NCI-H2196 treated with DMSO at 0.1 percent for 48 hours (cell line): ENCODE data around the gene NTNG2.

Experiments used
- DNase-seq: peaks from one replicate; lab custom pipeline; 2025; ENCODE audit not compliant: unreplicated experiment; lab: John Stamatoyannopoulos, UW

The NTNG2 gene

DNA sequence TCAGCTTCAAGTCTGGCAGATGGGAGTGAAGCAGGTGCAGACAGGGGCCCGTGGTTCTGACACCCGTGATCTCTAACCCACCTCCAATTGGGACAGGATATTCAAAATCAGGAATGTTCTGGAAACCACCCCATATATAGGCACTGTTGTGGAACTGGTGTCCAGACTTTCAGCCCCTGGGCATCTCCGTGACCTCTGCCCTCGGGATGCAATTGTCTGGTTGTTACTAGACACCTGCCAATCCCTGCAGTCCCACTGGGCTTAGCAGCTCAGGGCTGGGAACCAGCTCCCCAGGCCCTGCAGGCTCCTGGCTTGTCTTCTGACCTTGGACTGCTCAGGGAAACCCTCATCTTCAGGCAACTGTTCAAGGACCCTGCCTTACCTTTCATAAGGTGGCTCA is 38.8 kb downstream of the NTNG2 start:
- DNase-seq: no peak

DNA sequence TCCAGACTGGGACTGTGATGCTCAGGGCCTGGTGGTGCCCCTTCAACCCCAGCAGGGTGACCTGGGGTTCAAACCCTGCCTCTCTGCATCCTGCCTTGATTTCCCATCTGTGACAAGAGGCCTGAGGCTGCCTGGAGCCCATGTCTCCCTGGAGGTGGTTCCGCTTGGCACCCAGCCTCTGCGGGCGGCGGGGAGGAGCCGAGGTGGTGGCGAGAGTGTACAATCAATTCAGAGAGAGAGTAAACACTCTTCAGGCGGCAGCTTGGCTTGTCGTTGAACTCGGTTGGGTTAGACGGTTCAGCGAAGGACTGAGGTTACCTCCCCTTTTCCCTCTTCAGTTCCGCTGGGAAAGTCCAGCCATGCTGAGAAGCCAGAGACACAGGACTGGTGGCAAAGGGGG is 39.3 kb downstream of the NTNG2 start:
- peak; percentile 83 for DNase-seq

DNA sequence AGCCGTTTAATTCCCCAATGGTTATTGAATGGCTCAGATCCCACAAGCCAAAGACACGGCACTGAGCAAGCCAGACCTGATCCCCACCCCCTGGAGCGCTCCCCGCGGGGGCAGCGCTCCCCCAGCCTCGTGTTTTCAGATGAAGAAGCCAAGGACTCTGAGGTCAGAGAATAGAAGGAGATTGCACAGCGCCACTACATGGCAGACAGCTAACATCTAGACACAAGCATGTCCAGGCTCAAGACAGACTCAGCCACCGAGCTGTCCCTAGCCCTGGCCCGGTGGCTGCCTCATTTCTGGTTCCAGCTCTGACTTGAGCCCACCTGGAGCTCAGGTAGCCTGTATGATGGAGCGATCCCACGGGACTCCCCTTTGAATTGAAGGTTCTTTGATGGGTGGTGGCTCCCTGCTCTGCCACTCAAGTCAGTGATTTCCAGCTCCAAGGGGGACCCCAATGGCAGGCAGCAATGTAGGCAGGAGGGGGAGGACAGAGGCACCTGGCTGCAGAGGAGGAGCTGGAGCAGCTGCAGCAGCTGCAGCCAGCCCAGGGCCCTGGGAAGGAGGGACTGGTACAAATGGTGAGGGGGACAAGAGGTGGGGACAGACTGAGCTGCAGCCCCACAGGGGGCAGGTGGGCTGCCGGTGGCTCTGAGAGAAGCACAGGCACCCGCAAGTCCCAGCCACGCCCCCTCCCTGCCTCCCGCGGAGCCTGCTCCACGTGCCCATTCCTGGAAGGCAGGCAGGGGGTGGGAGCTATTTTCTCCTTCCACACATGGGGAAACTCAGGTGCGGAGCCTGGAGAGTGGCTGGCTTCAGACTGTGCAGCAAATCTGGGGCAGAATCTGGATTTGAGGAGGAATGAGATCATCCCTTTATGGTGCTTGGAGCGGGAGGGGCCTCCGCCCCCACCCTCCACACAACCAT is 40.2 kb downstream of the NTNG2 start:
- no peak for DNase-seq

DNA sequence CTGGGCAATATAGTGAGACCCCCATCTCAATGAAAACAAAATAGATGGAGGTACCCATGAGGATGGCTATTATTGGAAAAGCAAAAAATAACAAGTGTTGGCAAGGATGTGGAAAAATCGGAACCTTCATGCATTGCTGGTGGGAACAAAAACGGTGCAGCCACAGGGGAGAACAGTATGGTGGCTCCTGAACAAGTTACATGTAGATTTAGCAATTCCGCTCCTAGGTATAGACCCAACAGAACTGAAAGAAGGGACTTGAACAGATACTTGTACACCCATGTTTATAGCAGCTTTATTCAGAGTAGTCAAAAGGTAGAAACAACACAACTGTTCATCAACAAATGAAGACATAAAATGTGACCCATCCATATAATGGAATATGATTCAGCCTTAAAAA is 43.0 kb downstream of the NTNG2 start:
- DNase-seq: no peak

DNA sequence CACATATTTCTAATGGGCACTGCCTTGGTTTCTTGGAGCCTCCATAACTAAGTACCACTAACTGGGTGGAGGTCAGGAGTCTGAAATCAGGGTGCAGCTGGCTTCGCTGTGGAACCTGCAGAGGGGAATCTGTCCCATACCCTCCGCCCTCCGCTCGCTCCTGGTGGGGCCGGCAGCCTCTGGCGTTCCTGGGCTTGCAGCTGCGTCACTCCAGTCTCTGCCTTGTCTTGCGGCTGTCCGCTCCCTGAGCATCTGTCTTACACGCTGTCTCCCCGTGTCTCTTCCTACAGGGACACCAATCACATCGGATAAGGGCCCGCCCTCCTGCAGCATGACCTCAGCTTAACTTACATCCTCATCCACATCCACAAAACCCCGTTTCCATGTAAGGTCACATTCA is 45.4 kb downstream of the NTNG2 start:
- no peak for DNase-seq

DNA sequence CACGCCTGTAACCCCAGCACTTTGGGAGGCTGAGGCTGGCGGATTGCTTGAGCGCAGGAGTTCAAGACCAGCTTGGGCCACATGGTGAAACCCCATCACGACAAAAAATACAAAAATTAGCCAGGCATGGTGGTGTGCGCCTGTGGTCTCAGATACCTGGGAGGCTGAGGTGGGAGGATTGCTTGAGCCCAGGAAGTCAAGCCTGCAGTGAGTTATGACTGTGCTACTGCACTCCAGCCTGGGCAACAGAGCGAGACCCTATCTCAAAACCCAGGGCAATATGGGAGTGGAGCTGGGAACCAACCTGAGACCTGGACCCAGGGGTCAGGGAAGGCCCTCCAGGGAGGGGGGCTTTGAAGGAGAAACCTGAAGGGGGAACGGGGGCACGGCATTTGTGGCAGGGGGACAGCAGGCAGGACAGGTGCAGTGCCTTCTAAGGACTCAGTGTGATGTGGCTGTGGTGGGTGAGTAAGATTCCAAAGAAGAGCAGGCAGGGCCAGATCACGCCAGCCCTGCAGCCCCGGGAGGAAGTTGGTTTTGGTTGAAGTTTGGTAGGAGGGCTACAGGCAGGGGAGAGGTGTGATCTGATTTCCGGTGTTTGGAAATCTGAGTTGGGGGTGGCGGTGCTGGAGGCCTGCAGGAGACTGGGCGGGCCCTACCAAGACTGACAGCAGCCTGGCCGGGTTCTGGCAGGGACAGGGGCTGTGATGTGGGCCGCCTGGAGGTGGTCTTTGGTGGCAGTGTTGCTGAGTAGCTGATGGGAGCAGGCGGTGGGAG is 46.2 kb downstream of the NTNG2 start:
- DNase-seq: no peak

DNA sequence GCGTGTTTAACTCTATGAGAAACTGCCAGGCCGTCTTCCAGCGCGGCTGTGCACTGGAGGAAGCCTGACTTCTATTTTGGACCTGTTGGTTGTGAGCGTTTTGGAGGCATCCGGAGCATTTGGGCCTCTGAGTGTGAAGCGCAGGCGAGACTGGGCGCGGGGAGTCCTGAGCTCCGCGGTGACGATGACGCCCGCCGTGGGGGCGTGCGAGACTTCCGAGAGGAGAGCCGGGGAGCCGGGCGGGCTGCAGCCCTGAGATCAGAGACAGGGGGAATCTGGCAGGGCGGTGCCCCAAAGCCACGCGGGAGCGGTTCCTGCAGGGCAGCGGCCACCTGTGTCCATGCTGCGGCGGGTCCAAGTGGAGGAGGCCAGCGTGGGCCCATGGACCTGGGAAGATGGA is 47.4 kb downstream of the NTNG2 start:
- no peak for DNase-seq

DNA sequence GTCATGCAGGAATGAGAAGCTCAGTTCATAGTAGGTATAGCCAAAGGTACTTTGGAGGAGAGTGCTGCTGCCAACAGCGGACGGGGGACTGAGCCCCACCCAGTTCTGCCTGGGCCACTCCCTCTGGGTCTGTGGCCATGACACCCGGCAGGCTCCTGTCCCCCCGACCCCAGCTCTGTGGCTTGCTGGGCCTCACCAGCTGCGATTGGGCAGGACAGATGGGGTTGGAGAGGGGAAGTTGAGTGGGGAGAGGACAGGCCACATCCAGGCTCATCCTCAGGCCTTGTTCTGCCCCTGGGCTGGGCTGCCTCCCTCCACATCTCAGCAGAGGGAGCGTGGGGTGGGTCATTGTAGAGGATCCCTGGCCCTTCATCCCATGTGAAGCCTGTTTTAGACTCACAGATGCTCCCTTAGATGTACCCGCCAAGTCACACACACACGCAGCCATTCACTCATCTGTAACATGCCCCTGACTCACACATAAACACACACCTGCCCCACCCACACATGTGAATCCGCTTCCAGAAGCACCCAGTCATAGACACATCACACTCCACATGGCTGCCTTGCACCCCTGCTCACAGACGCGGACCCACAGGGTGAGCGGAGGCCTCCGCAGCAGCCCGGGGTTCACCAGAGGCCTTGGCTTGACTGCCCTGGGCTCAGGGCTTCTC is 48.8 kb downstream of the NTNG2 start:
- no peak for DNase-seq

DNA sequence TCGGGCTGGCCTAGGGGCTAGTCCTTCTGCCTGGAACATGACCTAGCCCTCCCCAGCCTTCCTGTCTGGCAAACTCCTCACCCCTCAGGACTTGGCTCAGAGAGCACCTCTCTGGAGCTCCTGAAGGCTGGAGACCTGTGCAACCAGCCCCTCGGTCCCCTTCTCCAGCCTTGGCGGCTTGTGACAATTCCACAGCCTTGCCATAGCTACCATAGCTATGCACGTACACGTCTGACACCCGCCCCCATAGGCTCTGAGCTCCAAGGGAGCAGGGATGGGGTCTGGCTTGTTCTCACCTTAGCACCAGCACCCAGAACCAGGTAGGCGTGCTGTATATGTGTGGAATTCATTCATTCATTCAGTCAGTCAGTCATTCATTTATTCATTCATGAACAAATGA is 49.7 kb downstream of the NTNG2 start:
- DNase-seq: no peak

DNA sequence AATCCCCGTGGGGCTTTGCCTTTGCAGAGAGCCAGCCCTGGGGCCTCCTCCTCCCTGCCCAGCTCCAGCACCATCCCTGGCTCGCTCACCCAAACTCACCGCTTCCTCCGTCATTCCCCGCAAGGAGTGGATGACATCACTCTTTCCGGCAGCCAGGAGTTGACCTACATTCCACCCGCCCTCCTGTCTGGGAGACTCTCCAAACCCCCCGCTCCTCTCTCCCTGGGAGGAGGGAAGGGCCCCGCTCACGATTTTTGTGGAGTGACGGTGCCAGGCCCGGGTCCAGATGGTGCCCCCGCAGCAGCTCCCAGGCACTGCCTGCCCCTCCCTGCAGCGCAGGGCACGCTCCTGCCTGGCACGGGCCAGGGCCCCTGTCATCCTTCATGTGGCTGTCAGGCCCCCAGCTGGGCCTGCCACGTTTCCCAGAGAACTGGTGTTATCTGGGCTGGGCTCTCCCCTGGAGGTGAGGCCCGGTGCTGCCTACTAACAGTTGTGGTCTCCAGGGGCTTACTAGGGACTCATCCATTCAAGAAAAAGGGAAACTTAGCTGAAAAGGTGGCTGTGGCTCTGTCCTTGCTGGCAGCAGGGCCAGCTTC is 52.3 kb downstream of the NTNG2 start:
- peak; percentile 82 for DNase-seq

DNA sequence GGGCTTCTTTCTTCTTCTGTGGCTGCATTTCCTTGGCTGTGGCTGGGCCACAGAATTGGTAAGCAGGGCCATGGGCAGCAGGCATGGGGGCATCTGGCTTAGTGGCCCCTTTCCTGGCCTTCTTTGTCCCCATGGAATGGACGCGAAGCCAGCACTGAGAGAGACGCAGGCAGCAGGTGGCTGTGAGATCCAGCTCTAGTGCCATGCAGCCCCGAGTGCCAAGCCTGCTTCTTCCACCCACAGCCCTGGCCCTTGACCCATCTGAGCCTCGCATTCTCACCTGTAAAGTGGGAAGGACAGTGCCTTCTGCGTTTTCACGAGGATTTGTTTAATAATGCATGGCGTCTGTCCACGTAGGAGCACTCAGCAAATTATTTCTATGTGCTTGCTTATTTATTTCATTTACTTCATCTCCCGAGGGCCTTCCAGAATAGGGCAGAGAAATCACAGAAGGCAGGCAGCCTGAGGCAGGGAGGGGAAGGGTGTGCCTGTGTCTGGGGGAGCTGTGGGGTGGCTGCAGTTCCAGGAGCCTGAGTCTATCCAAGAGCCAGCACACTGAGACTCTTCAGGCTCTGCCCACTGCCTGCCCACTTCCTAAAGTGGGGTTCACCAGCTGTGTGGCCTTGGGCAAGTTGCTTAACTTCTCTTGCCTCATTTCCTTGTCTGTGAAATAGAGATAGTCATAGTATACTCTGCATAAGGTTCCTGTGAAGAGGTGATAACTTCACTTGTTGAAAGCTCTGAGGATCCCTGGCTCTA is 55.2 kb downstream of the NTNG2 start:
- DNase-seq: no peak

DNA sequence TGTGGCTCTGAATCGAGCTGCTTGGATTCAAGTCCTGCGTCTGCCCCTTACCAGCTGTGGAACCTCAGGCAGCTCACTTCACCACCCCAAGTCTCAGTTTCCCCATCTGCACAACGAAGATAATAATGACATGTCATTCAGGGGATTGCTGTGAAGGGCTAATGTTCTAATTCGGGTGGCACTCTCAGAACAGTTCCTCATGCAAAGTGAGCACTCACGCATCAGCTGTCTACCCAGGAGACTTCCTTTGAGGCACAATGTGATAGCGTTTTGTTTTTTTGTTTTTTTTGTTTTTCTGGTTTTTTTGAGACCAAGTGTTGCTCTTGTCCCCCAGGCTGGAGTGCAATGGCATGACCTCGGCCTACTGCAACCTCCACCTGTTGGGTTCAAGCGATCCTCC is 56.4 kb downstream of the NTNG2 start:
- no peak for DNase-seq

DNA sequence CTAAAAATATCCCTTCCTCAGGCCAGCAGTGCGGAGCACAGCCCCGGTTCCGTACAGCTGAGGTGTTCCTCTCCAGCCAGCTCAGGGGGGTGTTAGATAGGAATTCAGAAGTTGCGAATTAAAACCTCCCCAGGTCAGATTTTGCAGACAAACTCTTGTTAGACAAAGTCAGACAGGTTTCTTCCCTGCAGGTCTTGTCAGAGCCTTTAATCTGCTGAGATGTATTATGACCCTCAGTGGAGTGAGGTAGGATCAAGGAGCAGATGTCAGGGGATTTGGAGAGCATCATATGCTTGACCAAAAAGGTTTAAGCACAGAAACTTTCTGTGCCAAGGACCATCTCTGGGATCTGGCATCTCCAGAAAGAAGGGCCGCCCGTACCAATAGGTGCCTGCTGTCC is 60.1 kb downstream of the NTNG2 start:
- DNase-seq: no peak

DNA sequence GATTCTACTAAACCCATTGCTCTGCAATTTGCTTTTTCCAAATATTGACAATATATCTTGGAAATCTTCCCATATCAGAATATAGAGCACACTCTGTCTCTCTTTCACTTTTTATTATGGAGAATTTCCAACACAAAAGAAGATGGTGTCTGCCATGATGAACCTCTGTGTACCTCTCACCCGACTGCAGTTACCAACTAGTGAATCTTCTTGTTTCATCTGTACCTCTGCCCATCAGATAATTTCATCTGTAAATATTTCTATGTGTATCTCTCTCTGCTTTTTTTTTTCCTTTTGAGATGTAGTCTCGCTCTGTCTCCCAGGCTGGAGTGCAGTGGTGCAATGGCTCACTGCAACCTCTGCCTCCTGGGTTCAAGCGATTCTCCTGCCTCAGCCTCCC is 62.8 kb downstream of the NTNG2 start:
- no peak for DNase-seq

DNA sequence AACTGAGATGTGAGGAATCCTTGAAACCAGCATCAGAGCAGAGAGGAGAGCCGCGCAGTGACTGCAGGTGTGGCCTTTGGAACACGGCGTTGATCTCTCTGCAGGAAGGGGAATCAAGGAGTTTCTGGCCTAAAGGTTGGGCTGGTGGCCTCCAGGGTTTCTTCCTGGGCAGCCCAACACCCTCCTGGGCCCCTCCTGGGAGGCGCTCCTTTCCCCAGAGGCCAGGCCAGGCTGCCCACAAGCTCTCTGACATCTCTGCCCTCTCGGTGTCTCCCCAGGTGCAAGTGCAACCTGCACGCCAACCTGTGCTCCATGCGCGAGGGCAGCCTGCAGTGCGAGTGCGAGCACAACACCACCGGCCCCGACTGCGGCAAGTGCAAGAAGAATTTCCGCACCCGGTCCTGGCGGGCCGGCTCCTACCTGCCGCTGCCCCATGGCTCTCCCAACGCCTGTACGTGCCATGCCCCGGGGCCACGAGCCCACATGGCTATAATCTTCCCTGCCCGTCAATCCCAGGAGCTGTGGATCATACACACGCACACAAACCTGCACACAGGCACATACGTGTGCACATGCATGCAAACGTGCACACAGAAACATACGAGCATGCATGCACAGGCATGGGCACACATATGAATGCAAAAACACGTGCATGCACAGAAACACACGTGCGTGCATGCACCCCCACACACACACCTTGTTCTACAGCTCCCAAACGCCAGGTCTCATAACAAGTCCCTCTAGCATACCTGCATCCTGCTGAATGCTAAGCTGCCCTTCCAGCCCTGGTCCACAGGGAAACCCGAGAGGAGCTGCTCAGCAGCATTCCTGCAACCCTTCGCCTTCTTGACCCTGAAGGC is 64.9 kb downstream of the NTNG2 start:
- no peak for DNase-seq

DNA sequence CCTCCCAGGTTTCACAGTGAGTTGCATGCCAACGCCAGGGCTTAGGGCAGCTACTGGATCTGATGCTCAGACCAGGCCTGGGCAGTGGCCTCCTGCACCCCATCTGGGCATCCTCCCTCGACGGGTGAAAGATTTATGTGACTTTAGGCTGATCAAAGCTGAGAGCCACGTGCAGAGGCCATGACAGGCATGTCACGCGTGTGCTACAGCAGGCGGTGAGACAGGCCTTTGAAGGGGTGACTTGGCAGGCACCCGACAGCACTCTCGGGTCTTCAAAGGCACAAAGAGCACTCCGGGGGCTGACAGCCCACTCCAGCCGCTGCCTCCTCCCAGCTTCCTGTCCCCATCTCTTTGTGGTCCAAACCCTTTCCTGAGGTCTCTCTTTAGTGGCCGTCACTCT is 66.2 kb downstream of the NTNG2 start:
- no peak for DNase-seq

DNA sequence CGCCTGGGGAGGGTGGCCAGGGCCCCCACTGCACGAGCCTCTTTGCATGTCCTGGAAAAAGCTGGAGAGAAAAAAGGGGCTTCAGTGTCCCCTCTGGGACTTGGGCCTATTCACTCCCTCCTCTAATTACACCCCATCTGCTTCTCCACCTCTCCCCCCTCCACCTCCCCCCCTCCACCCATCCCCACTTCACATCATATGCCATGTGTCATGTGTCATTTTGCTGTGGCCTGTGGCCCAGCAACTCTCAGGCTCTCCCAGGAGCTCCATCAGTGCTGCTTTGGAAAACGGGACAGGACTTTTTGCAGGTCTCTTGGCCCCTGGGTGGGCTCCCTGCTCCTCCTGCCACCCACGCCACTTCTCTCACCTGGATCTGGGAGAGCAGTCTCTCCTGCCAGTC is 68.7 kb downstream of the NTNG2 start:
- DNase-seq: no peak

DNA sequence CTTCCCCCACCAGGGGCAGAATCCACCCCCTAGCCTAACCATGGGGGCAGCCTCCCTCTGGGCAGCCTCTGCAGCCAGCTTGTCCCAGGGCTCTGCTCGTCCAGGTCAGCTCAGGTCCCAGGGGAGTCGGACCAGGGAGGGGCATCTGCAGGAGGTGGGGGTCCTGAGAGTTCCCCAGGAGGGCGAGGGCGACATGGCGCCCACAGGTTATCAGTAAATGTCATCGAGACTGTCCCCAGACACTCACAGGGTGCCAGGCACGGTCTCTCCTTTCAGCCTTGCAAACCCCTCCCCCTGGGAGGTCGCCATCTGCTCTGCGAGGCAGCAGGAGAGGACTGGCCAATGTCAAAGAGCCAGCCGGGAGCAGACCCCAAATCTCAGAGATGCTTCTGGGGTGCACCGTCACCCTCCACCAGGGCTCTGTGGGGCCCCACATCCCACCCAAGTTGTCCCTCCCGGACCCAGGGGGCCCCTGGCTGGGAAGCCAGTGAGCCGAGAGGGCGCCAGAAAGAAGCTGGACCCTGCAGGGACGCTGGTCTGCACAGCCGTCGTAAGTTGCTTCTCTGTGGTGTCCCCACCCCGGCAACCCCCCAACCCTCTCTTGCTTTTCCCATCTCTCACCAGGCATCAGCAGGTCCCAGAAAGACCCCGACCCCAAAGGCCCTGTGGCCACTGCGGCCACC is 69.3 kb downstream of the NTNG2 start:
- DNase-seq: no peak

DNA sequence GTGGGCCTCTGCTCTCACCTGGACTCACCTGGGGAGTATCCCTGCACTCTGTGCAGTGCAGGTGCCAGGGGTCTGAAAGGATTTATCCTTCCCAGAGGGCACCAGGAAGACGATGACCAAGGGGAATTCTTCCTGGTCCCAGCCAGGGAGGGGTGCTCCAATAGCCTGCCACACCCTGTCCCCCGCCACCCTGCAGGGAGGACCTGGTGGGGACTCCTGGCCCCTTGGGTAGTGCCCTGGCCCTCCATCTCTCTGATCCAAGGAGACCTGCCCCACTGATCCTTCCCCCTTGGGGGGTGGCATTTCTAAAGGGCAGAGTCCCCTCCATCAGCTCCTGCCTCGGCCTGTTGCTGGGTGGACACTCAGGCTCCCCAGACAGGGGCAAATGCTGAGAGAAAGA is 70.7 kb downstream of the NTNG2 start:
- no peak for DNase-seq
